Keratinocyte (primary cell): ENCODE data around the gene SOWAHC. TPM values are rescaled to one million over a fixed set of nuclear protein-coding genes. Genes with fewer than 3 reads are reported as not detected.
"Not testable (repeated sequence)": the region's sequence is repeated elsewhere in the genome, so short reads cannot be mapped to it uniquely, and the experiment has no call there.

Experiments
- DNase-seq: peaks from one replicate; pipeline ENCODE4 v3.0.0-alpha.2; 2011; ENCODE audit warnings: low read depth, missing footprints, low spot score
- FAIRE-seq: peaks from 2 replicates; lab custom pipeline; 2011; peaks lifted over from hg19 to GRCh38; lab: Jason Lieb, UNC
- H2AFZ ChIP-seq: 2 replicates; pipeline ENCODE4 v1.6.0; 2012; ENCODE audit warnings: low read length, control low read depth, inconsistent platforms; ENCODE audit not compliant: control insufficient read depth
- H3K27ac ChIP-seq: 2 replicates; pipeline ENCODE4 v1.5.1; 2011; ENCODE audit warnings: low read length; ENCODE audit not compliant: control insufficient read depth, insufficient read depth
- H3K27me3 ChIP-seq: 3 replicates; pipeline ENCODE4 v1.6.0; 2011; ENCODE audit warnings: low read length; ENCODE audit not compliant: control insufficient read depth, insufficient read depth; ENCODE audit errors: extremely low read depth
- H3K36me3 ChIP-seq, 2 experiments: 2 replicates in 1 of 2; 3 replicates in 1 of 2; pipeline ENCODE4 v1.5.1; 2011; ENCODE audit warnings: low read length in 2 of 2, mild to moderate bottlenecking in 1 of 2; ENCODE audit not compliant: control insufficient read depth in 2 of 2, insufficient read depth in 2 of 2; ENCODE audit errors: extremely low read depth in 1 of 2
- H3K4me1 ChIP-seq: 3 replicates; pipeline ENCODE4 v1.5.1; 2011; ENCODE audit warnings: low read length; ENCODE audit not compliant: control insufficient read depth, insufficient read depth; ENCODE audit errors: extremely low read depth
- H3K4me2 ChIP-seq: 3 replicates; pipeline ENCODE4 v1.6.0; 2011; ENCODE audit warnings: low read depth, low read length; ENCODE audit not compliant: control insufficient read depth, insufficient read depth; ENCODE audit errors: extremely low read depth
- H3K4me3 ChIP-seq, 3 experiments: fragments of 200-600 bp in 1 of 3; sonication (generic) in 1 of 3; 2 replicates in 2 of 3; 3 replicates in 1 of 3; pipeline ENCODE4 v1.5.1; 2011 to 2016; ENCODE audit warnings: low read length in 3 of 3, mild to moderate bottlenecking in 3 of 3, control low read depth in 2 of 3, inconsistent platforms in 1 of 3, low read depth in 1 of 3, mixed read lengths in 1 of 3, mixed run types in 1 of 3, moderate library complexity in 1 of 3; ENCODE audit not compliant: control insufficient read depth in 2 of 3, insufficient read depth in 2 of 3; ENCODE audit errors: extremely low read depth in 1 of 3
- H3K79me2 ChIP-seq: 2 replicates; pipeline ENCODE4 v1.6.0; 2012; ENCODE audit warnings: low read length; ENCODE audit not compliant: control insufficient read depth, insufficient read depth
- H3K9ac ChIP-seq: 3 replicates; pipeline ENCODE4 v1.6.0; 2011; ENCODE audit warnings: low read length; ENCODE audit not compliant: control insufficient read depth, insufficient read depth; ENCODE audit errors: extremely low read depth
- H3K9me1 ChIP-seq: 3 replicates; pipeline ENCODE4 v1.6.0; 2011; ENCODE audit warnings: low read length; ENCODE audit not compliant: control insufficient read depth, insufficient read depth; ENCODE audit errors: extremely low read depth
- H3K9me3 ChIP-seq: 2 replicates; pipeline ENCODE4 v1.5.1; 2012; ENCODE audit warnings: low read depth, low read length; ENCODE audit not compliant: control insufficient read depth
- H4K20me1 ChIP-seq: 3 replicates; pipeline ENCODE4 v1.6.0; 2011; ENCODE audit warnings: low read length; ENCODE audit not compliant: control insufficient read depth, insufficient read depth; ENCODE audit errors: extremely low read depth
- CTCF ChIP-seq, 3 experiments: IDR thresholded peaks in 1 of 3; conservative IDR thresholded peaks in 1 of 3; optimal IDR thresholded peaks in 1 of 3; 2 replicates in 2 of 3; 3 replicates in 1 of 3; pipeline versions ENCODE3 to v1.5.1; 2011; ENCODE audit warnings: low read length in 3 of 3, mild to moderate bottlenecking in 3 of 3, moderate library complexity in 2 of 3, control low read depth in 1 of 3, inconsistent platforms in 1 of 3; ENCODE audit not compliant: insufficient read depth in 2 of 3; ENCODE audit errors: extremely low read depth in 1 of 3
- EZH2 ChIP-seq: IDR thresholded peaks from one replicate; pipeline ENCODE4 v1.6.1; 2012; ENCODE audit warnings: inconsistent platforms, mild to moderate bottlenecking, low read length, moderate library complexity
- dilution Hi-C: fragments of 300-500 bp; cut with MboI; formaldehyde crosslinking; loops from one replicate; pipeline ENCODE4 v1.7.0; 2020; ENCODE audit warnings: low sequenced_read_pairs; ENCODE audit not compliant: extremely low pct_ligation_motif_present
- polyA minus RNA-seq, 3 experiments: library from RNA; depleted of rRNA, polyadenylated mRNA; stranded (reverse); fragments of >200 nt; gene quantifications; 1 replicate in 1 of 3; 2 replicates in 1 of 3; 3 replicates in 1 of 3; pipeline ENCODE4 v1.2.3, GENCODE V29; 2011
- polyA plus RNA-seq, 5 experiments: library from polyadenylated mRNA; depleted of rRNA in 3 of 5; stranded (reverse) in 3 of 5; stranded (forward) in 1 of 5; unstranded in 1 of 5; fragments of >200 nt; gene quantifications; 1 replicate in 1 of 5; 2 replicates in 3 of 5; 3 replicates in 1 of 5; pipeline versions ENCODE4 v1.2.1 to v1.2.3, GENCODE V29; 2011 to 2012; ENCODE audit warnings: missing spikeins in 2 of 5, low read depth in 1 of 5, low replicate concordance in 1 of 5

Gene SOWAHC
- polyA plus RNA-seq (15.1 to 22.3 TPM (median 18.0 TPM) in 3 replicates), polyA minus RNA-seq (7.1 to 13.6 TPM (median 10.7 TPM) in 3 replicates)
- 15.1 TPM for polyA plus RNA-seq (2011; ENCODE audit: low read depth)
- polyA plus RNA-seq (2011; cell fraction: cytosol; rRNA removed): 15.6 and 23.6 TPM in 2 replicates
- 13.6 and 16.4 TPM in 2 replicates for polyA plus RNA-seq (2011; cell fraction: nucleus; rRNA removed)
- 20.2 and 30.0 TPM in 2 replicates for polyA plus RNA-seq (2012; ENCODE audit: low replicate concordance)
- polyA minus RNA-seq (2011; cell fraction: cytosol; rRNA and poly(A)+ RNA removed): 37.8 TPM
- 15.7 and 19.1 TPM in 2 replicates for polyA minus RNA-seq (2011; cell fraction: nucleus; rRNA and poly(A)+ RNA removed)

GRCh38 chr2:109613922-109614714, at the start of gene SOWAHC, which contains the start of gene SEPTIN10:
TSS of gene SOWAHC (plus strand) at chr2:109614364. CDS start at chr2:109614490, 126 bp downstream.
TSS of gene SEPTIN10 (minus strand) at chr2:109613966. CDS start at chr2:109613827, 139 bp downstream.
- Histone ChIP-seq H4K20me1 (peaks cover 12% of the 10 kb centered on the region), H3K36me3 (peaks cover 0 to under 1% of the 10 kb centered on the region in 2 experiments), H3K9me3 (no peaks in the 10 kb centered on the region), H3K27ac (peak within 1 kb of the TSS; percentile 93), H3K4me2 (peak within 1 kb of the TSS; percentile 94), H3K9ac (peak within 1 kb of the TSS; percentile 91), H3K4me1 (peaks cover 35% of the 10 kb centered on the region), H3K4me3 (peak within 1 kb of the TSS; percentile 77 to 100 (median 98)), H3K9me1 (no peaks in the 10 kb centered on the region), H3K79me2 (peaks cover 84% of the 10 kb centered on the region), H2AFZ (peak within 1 kb of the TSS; percentile 8), H3K27me3 (no peaks in the 10 kb centered on the region)
- TF ChIP-seq CTCF (optimal IDR thresholded peaks at IDR 0.05 in 1 of 3, IDR thresholded peaks at IDR 0.05 in 1 of 3, conservative IDR thresholded peaks at IDR 0.05 in 1 of 3; ENCODE audit: extremely low read depth in 1 of 3, insufficient read depth in 2 of 3, low read length in 3 of 3) (no peak), EZH2 (no peak)
- FAIRE-seq: peak; percentile 72
- dilution Hi-C loops: no loop called here
- DNase-seq: peak; percentile 88

GRCh38 chr2:109575373-109575772, 38.8 kb upstream of the SOWAHC start:
- peaks cover 0 to 7% of the 10 kb centered on the region in 2 experiments for H3K36me3 ChIP-seq
- no peaks in the 10 kb centered on the region for H3K79me2 ChIP-seq
- dilution Hi-C loops: no loop called here
- no peaks in the 10 kb centered on the region for H3K9me3 ChIP-seq
- H3K4me2 ChIP-seq: no peak overlapping the region
- no peak overlapping the region for H3K9ac ChIP-seq
- H2AFZ ChIP-seq: no peak overlapping the region
- no peaks in the 10 kb centered on the region for H3K27me3 ChIP-seq
- FAIRE-seq (no peak), DNase-seq (no peak)
- no peak overlapping the region for H3K4me3 ChIP-seq
- H4K20me1 ChIP-seq: no peaks in the 10 kb centered on the region
- no peak overlapping the region for H3K27ac ChIP-seq
- no peaks in the 10 kb centered on the region for H3K9me1 ChIP-seq
- H3K4me1 ChIP-seq: no peaks in the 10 kb centered on the region
- TF ChIP-seq EZH2 (no peak), CTCF (optimal IDR thresholded peaks at IDR 0.05 in 1 of 3, IDR thresholded peaks at IDR 0.05 in 1 of 3, conservative IDR thresholded peaks at IDR 0.05 in 1 of 3; ENCODE audit: extremely low read depth in 1 of 3, insufficient read depth in 2 of 3, low read length in 3 of 3) (no peak)

DNA sequence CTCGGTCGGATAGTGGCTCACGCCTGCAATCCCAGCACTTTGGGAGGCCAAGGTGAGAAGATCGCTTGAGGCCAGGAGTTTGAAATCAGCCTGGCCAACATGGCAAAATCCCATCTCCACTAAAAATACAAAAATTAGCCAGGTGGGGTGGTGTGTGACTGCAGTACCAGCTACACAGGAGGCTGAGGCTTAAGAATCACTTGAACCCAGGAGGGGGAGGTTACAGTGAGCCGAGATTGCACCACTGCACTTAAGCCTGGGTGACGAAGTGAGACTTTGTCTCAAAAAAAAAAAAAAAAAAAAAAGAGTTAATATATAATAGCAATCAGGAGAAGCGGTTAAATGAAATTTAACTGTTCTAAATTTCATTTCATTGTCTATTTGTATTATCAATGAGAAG, 36.5 kb upstream of the SOWAHC start:
- H3K79me2 ChIP-seq, H3K9me3 ChIP-seq, H4K20me1 ChIP-seq, H3K9me1 ChIP-seq, dilution Hi-C loops, H3K4me3 ChIP-seq, DNase-seq, H3K4me1 ChIP-seq, H3K36me3 ChIP-seq, FAIRE-seq, H3K27me3 ChIP-seq, H3K4me2 ChIP-seq, H3K9ac ChIP-seq, H2AFZ ChIP-seq, H3K27ac ChIP-seq: not testable (repeated sequence)
